NCI-H345 (cell line): ENCODE results near the gene PLEKHA5.
"Not testable (repeated sequence)": the region's sequence is repeated elsewhere in the genome, so short reads cannot be mapped to it uniquely, and the experiment has no call there.

Experiments used
- DNase-seq: peaks from one replicate; lab custom pipeline; 2025; lab: John Stamatoyannopoulos, UW

PLEKHA5 gene

DNA sequence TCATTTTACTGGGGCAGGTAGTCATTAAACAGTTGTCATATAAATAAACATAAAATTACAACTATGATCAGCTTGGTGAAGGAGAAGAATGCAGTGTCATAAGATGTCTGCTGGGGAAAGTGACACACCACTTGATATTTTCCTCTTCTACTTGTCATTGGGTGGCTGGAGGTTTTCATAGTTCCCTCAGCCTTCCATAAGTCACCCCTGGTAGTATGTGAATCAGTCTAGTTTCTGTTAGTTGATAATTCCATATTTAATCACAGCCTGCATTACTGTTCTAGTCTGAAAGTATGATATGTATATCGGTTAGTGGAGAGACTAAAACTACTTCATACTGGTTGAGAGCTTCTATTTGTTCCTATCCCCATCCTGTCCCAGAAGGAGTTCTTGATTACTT lies 38.2 kb downstream of the PLEKHA5 start:
- DNase-seq, result no peak

DNA sequence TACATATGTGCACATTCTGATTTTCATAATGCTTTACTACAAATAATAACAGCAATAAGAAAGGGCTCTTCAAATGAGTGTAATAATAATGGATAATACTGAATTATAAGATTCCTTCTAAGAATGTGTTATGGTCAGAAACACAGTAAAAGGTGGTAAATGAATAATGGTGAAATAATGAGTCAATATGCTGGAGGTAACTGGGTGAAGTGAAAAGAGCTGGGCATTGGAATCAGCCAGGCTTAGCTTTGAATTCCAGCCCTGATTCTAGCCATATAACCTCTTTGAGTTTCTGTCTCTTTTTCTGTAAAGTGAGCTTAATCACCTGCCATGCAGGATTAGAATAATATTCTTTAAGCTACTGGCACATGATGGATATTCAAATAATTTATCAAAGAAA lies 39.1 kb downstream of the PLEKHA5 start:
- DNase-seq, result no peak

DNA sequence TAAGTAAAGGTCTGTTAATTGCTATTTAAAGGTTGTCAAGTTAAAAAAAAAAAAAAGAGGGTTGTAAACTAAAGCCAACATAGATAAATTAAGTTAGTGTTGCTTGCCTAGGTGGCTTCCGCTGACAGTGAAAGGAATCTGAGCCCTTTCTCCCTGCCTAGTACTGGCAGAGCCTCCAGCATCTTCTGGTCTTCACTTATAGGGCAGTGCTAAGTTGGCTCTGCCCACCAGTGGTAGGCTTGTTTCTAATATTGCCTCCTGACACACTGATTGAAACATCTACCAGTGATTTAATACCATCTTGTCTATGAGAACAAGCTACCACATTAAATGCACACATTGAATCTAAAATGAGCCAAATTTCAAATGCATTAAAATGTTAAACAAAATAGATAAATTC lies 39.7 kb downstream of the PLEKHA5 start:
- no peak for DNase-seq

DNA sequence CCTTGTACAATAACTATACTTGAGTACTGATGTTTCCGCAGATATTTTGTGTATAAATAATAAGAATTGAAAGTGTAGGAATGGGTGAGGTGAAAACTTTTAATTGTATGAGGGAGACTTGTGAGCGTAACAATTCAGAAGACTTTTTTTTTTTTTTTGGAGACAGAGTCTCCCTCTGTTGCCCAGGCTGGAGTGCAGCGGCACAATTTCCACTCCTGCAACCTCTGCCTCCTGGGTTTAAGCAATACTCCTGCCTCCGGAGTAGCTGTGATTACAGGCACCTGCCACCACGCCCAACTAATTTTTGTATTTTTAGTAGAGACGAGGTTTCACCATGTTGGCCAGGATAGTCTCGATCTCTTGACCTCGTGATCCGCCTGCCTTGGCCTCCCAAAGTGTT lies 40.8 kb downstream of the PLEKHA5 start:
- DNase-seq, result not testable (repeated sequence)

DNA sequence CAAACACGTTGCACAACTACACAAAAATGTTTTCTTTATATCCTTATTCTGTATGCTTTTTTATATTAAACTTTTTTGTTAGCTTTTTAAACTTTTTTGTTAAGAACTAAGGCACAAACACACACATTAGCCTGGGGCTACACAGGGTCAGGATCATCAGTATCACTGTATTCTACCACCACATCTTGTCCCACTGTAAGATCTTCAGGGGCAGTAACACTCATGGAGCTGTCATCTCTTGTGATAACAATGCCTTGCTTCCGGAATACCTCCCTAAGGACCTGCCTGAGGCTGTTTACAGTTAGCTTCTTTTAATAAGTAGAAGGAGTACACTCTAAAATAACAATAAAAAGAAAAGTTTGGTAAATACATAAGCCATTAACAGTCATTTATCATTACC lies 42.2 kb downstream of the PLEKHA5 start:
- no peak for DNase-seq

DNA sequence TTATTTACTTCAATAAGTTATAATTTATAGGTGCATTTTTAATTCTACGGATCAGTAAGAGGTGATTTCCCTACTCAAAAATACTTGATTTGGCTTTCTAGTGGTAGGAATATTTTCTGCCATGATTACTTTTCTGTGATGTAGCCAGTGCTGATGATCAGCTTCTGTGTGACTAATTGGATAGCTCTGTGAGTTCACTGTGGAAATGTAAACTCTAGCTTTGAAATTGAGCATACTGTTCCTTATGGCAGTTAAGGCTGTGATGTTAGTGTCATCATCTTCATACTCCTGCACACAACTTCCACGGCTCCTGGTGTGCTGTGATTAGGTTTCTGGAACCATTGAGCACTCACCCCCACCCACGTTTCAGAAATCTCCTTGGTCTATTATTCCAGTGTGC lies 48.2 kb downstream of the PLEKHA5 start:
- no peak for DNase-seq

DNA sequence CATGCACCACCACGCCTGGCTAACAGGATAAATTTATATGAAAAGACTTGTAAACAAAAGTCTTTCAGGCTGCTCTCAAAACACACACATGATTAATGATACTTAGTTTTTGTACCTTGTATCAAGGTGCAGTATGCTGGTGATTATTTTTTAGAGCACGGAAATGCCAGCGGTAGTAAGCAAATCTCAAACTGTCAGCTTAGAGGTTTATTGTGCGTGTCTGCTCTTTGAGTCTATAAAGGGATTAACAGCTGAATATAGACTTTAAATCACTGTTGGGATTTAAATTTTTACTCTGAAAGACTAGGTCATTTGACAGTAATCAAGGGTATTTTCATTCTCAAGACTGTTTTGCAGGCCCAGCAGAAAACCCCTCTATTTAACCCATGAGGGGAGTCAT lies 50.5 kb downstream of the PLEKHA5 start:
- DNase-seq, result no peak

DNA sequence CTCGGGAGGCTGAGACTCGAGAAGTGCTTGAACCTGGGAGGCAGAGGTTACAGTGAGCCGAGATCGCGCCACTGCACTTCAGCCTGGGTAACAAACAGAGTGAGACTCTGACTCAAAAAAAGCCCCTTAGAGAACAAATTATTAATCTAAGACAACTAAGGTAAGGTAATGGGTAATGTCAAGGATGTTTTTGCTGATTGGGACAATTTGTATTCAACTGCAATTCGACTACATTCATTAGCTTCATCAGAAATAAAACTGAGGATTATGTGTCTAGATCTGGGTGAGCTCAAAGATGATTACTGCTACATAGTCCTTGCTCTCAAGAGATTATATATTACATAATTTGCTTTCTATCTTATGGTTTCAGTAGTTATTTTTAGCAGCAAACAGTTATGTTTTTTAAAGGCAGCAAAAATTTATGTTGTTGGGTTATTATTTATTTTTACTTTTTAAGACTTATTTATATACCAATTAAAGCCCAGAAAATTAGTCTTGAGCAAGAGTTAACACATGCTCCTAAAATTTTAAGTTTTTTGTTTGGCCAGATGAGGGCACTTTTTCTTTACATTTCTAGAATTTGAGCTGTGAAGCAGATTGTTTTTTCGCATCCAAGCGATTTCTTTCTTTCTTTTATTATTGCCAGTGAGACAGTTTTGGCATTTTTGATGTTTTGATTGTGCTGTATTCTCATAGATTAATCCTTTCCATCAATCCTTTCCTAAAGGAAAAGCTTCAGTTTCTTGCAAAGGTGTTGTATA lies 52.3 kb downstream of the PLEKHA5 start:
- DNase-seq, result no peak

DNA sequence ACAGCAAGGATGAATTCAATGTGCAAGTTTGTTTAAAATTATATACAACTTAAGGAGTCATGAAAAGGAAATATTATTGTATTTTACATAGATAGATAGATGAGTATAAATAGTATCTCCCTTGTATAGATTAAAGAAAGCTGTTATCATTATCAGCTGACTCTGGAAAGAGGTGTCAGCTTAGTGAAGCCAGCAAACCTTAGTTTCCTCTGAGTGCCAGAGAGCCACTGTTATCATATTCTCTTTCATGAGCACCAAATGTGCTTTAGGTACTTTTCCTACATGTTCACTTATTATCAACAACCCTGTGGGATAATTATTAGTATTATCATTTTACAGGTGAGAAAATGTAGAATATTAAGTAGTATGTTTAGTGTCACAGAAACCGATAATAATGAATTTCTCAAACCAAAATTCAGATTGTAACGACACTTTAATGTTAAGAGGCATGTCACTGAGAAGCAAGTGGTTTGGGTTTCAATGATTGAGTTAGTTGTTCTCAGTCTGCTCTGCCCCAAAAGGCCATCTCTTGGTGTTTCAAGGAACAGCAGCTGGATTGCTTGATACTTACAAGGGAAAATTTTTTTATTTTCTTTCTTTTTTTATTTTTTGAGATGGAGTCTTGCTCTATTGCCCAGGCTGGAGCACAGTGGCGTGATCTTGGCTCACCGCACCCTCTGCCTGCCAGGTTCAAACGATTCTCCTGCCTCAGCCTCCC lies 53.7 kb downstream of the PLEKHA5 start:
- DNase-seq, result no peak

DNA sequence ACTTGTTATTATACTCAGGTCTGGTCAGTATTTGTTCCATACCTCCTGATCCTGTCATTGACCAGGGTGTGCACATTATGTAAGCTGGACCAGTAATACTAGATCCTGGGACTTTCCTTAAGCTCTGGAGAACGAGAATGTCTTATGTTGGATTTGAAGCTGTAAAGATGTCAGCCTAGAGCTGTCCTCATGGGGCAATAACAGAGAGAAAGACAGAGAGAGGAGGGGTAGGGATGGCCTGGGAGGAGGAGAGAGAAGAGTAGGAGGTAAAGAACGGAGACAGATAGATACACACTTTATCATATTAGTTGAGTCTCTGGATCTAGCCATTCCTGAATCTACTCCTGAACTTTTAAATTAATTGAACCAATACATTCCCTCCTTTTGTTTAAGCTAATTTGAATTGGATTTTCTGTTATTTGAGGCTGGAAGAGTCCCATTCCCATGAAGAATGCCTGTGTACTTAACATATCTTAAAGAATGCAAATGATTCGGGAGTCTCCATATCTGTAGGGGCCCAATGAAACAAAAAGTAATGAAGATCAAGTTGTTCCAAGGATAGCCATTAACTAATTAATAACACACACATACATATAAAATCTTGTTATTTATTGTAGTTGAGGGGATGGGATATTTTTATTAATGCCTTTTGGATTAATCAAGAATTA lies 55.9 kb downstream of the PLEKHA5 start:
- no peak for DNase-seq

DNA sequence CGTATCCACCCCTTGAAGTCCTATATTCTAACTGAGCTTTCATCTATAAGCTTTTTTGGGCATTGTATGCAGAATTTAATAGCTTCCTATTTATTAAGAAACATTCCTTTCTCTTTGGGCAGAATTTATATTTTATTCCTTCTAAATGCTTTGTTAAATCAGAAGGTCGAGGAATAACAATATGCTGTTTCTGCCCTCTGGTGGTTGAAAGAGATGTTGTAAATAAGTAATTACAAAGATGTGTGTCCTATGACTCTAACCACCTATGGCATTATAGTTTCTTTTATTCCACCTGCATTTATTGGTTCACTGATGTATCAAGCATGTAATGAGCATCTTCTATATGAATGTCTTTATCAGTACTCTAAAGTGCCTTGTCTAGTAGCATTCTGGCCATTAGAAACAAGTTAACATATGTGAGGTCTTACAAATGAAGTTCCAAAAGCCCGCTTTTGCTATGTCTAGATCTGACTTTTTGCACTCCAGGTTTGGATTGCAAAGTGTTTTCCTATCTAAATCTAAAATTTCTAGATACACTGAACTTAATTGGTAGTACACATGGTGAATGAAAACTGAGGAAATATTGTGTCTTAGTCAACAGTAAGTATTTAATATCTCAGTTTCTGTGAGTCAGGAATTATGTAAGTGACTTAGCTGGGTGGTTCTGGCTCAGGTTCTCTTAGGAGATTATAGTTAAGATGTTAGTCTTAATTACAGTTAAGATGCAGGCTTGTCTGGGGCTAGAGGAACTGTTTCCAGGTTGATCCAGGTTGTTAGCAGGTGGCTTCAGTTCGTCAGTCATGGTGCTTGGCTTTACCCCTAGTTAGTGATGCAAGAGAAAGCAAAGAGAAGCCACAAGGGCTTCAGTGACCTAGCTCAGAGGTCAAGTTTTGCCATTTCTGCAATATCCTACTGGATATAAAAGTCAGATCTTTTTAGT lies 57.5 kb downstream of the PLEKHA5 start:
- peak; percentile 42 for DNase-seq

DNA sequence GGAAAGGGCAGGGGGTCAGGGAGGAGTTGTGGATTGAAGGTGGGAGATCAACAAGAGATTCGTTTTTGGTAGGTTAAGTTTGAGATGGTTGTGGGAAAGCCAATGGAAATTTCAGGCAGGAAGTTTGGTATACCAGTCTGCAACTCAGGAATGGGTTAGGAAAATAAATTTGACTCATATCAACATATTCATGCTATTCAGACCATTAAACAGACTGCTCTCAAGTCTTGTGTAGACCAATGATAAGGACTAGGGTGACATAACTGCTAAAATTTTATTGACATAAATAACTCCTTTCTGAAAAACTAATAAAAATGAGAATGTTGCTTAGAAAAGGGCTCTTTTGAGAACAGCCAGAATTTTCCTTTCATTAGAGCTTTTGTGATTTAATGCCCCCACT lies 60.0 kb downstream of the PLEKHA5 start:
- no peak for DNase-seq

DNA sequence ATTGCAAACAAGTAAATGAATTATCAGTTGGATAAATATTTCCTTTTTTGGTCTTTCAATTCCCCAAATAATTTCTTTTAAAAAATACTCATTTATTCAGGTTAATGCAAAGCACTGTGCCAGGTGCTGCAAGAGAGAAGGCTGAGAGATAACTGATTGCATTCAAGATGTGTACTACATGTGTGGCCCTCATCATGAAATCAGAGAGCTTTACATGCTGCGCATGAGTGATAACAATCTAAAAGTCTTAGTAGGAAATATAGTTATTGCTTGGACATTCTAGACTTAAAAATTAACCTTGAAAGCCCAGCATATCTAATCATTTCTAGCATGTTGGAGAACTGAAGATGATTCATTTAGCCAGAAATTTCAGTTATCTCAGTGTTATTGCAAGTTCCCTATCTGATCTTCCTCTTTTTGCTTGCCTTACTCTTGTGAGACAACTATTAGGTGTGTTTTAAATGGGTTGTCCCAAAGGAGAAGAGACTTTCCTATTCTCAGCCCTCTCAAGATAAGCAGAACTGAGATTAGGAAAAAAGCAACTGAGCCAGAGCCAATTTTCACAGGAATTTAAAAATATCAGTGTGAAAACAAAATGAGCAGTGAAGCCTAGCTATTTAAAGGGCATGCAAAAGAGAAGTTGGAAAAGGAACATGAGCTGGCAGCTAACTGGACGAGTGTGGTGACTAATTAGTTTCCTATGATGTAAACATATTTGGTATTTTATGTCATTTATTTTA lies 60.9 kb downstream of the PLEKHA5 start:
- DNase-seq, result no peak

DNA sequence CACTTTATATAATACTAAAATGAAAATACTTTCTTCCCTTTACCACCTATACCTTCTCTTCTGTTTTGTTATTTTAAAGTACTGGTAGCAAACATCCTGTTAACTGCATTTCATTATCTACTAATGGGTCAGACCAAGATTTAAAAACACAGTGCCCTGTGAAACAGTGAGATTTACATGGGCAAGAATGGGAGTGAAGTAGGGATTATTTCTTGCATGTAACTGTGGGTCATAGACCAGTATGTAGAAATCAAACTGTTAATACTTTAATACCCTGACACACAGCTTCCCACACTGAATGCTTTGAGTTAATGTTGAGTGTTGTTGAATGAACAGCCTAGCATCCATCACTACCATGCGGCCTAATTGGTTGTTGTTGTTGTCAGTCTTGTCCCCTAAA lies 61.6 kb downstream of the PLEKHA5 start:
- DNase-seq, result no peak

DNA sequence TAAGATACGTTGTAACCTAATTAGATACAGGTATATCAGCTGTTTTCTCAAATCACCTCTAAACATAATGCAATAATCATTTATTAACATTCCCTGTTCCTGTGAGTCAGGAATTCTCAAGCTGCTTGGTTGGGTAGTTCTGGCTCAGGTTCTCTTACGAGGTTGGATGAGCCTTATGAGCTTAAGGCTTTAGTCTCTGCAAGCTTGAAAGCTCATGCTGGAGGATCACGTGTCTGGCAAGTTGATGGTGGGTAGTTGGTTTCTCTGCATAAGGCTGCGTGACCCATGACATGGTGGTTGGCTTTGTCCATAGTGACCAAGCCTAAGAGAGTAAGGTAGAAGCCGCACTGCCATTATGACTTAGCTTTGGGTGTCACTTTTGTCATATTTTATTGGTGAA lies 62.0 kb downstream of the PLEKHA5 start:
- DNase-seq, result no peak

DNA sequence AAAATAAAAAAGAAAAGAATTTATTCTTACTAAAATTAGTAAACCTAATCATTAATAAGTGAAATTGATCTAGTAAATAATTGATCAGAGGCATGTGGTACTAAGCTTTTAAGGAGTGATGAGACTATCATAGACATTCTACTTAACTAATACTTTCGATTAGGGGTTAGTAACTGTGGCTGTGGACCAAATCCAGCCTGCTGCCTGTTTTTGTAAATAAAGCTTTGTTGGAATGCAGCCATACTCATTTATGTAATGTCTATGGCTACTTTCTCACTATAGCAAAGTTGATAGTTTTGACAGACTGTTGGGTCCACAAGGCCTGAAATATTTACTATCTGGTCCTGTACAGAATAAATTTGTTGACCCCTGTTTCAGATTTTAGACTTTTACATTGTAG lies 63.2 kb downstream of the PLEKHA5 start:
- DNase-seq, result no peak

DNA sequence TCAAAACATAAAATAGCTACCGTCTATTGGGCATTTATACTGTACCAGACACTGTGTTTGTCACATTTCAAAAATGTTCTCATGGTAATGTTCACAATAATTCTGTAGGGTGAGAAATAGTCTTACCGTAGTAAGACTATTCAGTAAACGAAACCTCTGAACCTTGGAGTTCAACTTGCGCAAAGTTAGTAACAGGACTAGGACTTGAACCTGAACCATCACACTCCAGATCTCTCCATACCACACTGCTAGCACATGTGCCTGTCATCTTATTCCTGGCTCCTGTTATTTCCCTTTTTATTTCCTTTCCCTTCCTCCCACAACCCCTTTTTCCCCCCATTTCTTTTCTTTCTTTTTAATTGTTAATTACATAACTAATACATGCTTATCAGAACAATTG lies 65.4 kb downstream of the PLEKHA5 start:
- DNase-seq, result no peak

DNA sequence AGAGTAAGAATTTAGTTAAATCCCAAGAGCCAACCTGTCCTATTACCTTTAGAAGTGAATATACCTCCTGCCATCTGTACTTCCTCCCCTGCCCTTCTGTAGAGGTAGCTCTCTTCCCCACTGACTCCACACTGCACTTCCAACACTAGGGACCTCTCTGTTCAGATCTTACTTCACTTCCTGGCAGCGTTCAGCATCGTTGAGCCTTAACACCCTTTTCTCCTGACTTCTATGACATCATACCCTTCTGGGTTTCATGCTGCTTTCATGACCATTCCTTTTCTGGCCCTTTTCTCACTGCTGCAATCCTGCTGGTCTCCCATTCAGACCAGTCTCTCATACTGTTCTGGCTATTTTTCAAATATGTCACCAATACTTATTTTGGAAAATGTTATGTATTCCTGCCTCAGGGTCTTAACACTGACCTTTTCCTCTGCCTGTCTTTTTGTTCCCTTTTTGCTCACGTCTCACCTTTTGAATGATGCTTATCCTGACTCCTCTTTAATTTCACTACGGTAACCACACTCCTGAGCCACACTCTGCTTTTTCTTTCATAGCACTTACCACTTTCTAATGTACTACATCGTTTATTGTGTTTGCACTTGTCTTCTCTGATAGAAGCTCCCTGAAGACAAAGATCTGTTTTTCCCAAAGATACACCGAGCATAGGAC lies 67.6 kb downstream of the PLEKHA5 start:
- DNase-seq, result no peak

DNA sequence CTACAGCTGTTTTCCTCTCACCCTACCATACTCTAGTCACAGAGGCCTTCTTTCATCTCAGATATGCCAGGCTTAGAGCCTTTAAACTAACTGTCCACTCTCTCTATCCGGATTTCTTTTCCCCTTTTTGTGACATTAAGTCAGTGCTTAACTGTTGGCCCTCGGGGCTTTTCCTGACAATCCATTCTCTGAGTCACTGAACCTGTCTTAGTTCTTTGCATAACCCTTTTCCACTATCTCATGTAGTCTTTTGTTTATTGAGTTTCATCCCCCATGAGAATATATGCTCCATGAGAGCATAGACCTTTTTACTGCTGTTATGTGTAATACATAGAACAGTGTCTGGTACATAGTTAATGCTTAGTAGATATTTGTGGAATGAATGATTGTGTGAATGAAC lies 68.7 kb downstream of the PLEKHA5 start:
- DNase-seq, result no peak

DNA sequence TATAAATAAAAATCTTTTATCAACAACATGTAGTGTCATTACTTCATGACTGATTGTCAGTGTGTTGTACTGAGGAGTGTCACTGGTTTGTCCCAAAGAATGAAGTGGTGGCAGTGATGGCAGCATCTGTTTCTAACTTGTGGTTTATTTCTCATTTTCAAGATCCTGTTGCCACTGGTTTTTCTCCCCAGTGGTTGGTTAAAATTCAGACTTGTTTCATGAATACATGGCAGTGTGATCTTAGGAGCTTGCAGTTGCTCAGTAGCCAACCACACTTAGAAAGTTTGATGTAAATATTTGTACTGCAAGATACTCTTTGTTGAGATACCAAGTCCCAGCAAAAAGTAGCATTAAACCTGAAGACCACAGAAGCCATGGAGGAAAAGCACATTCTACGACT lies 69.8 kb downstream of the PLEKHA5 start:
- DNase-seq, result no peak

DNA sequence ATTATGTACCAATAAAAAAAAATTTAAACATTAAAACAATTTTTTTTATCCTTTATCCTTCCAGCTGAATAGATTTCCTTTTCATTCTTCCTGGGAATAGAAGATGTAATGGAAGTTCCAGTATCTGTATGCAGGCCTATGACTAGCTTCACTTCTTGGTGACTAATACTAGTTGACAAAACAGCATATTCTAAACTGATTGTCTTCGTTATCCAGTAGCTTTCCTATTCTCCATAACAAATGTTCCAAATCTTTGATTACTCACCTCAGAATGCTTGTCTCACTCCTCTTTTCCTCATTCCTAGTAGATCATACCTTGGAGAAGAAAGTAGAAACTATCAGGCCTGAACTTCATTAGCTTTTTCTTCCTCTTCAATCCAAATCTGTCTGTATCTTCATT lies 70.7 kb downstream of the PLEKHA5 start:
- DNase-seq, result no peak
